GM12891 (cell line): ENCODE data around the gene ZAR1.
"Not testable (repeated sequence)": the region's sequence is repeated elsewhere in the genome, so short reads cannot be mapped to it uniquely, and the experiment has no call there.

ENCODE experiments used
- PAX5 ChIP-seq: IDR thresholded peaks from 2 replicates; pipeline ENCODE4 v1.6.1; 2011; ENCODE audit warnings: low read length, moderate library complexity, mild to moderate bottlenecking; ENCODE audit not compliant: insufficient read depth, severe bottlenecking
- POLR2A ChIP-seq: IDR thresholded peaks from 2 replicates; pipeline ENCODE4 v1.6.1; 2011; ENCODE audit warnings: low read depth, low read length, control low read depth
- POLR2AphosphoS5 ChIP-seq: IDR thresholded peaks from 2 replicates; pipeline ENCODE4 v1.6.1; 2011; ENCODE audit warnings: low read depth, low read length, control low read depth
- POU2F2 ChIP-seq: IDR thresholded peaks from 2 replicates; pipeline ENCODE4 v1.6.1; 2011; ENCODE audit warnings: low read depth, mild to moderate bottlenecking, control low read depth, low read length, moderate library complexity
- SPI1 ChIP-seq: IDR thresholded peaks from 2 replicates; pipeline ENCODE4 v1.6.1; 2011; ENCODE audit warnings: low read depth, low read length, control low read depth
- TAF1 ChIP-seq: IDR thresholded peaks from 2 replicates; pipeline ENCODE4 v1.6.1; 2011; ENCODE audit warnings: low read depth, low read length, control low read depth

- TF ChIP-seq POLR2AphosphoS5, POLR2A, PAX5, TAF1, SPI1, POU2F2: not testable (repeated sequence)
Measured at GRCh38 chr4:48440914-48441313, 49.1 kb upstream of the ZAR1 start.
